ENCODE measurements around the gene ATP5MC2.
"Not testable (repeated sequence)": the region's sequence is repeated elsewhere in the genome, so short reads cannot be mapped to it uniquely, and the experiment has no call there.

Gene ATP5MC2

GRCh38 chr12:53675701-53676607 is at the start of gene ATP5MC2:
Gene ATP5MC2 (minus strand): TSS chr12:53676083. CDS start chr12:53672614, 3,469 bp downstream.
- DNase-seq, result peak; percentile 98

GRCh38 chr12:53722450-53723041 is 46.7 kb upstream of the ATP5MC2 start:
- DNase-seq, result no peak

DNA sequence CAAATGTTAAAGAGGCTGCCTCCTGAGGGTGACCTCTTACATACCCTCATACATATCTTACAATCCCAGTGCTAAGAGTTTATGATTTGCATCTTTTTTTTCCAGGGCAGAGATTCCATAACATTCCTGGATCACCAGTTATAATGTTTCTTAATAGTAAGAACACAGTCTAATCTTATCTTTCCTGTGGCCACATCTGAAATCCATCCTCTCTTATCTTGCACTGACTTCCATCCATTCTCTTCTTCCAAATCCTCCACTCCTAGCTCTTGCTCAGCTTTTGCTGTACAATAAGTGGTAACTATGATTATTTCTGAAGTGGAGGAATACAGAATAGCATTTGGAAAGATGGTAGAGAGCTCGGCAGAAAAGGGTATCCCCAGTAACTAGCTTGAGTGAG is 45.1 kb upstream of the ATP5MC2 start:
- DNase-seq, result no peak

DNA sequence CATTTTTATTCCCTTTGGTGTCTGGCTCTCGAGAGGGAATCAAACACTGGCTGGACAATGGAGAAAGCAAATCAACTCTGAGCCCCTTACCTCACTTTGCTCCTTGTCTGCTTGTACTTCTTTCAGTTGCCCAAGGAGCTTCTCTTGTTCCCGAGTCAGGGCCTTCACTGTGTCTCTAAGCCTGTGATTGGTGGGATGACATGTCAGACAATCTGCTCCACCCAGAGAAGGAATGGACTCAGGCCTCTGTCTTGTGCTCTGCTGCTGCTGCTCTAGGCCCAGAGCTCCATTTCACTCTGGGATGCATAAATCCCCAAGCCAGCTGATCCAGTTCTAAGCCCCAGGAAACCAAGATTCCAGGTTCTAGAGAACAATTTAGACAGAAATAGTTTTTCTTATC is 43.8 kb upstream of the ATP5MC2 start:
- no peak for DNase-seq

GRCh38 chr12:53718567-53718966 is 42.7 kb upstream of the ATP5MC2 start:
- DNase-seq, result not testable (repeated sequence)

DNA sequence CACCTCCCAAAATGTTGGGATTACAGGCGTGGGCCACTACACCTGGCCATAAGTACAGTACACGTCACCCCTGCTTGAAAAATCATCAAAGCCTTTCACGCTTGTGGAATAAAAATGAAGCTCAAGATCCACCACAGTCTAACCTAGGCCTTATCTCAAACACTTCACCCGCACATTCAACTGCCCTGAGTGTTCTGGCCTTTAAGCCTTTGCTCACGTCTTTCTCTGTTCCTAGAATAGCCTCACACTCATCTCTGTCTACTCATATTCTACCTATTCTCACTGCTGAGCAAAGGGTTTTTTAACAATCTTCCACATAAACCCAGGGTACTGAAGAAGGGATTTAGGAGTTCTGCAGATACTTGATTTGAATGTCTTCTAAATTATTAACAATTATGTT is 41.4 kb upstream of the ATP5MC2 start:
- DNase-seq, result no peak

GRCh38 chr12:53714004-53714403 is 38.1 kb upstream of the ATP5MC2 start:
- DNase-seq, result no peak

DNA sequence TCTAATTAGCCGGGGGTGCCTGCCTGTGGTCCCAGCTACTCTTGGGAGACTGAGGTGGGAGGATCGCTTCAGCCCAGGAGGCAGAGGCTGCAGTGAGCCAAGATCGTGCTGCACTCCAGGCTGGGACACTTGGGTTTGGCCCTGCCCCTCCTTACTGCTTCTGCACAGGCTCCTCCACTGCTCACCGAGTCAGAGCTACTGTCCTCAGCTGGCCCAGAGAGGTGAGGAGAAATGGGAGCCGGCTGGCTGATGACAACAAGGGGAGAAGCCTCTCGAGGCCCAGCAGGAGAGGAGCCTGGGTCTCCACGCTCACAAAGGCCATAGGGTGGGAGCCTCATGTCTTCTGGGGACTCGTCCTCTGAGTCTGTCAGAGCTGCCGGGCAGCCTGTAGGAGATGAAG is 37.6 kb upstream of the ATP5MC2 start:
- DNase-seq, result no peak

DNA sequence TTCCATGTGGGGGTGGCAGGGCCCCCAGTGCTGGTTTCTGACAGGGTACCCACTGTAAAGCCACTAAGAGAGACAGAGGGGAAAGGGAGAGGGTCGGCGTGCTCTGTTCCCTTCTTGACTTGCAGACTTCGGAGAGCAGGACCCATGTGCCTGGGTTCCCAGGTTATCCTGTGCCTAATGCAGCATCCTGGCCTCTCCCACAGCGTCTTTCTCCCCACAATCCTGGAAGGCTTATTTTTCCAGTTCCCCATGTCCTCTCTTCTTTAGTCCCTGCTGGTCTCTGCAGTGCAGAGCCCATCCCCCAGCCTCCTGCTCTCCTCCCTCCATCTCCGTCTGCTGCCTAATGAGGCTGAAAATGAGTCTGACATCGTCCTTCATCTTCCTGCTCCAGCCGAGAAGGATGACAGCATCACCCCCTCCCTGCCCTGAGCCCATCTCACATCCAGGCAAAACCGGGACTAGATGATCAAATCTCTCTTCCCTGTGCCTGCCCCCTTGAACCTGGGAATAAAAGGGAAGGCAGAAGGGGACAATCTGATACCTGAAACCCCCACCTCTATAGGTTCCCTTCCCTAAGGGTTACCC is 36.3 kb upstream of the ATP5MC2 start:
- no peak for DNase-seq

GRCh38 chr12:53710091-53710490 is 34.2 kb upstream of the ATP5MC2 start:
- DNase-seq, result no peak

GRCh38 chr12:53709671-53710070 is 33.8 kb upstream of the ATP5MC2 start:
- no peak for DNase-seq

- no peak for DNase-seq
These were observed 30.2 kb upstream of the ATP5MC2 start for GRCh38 chr12:53706080-53706479.

- no peak for DNase-seq
These were observed 27.9 kb upstream of the ATP5MC2 start for GRCh38 chr12:53703756-53704155.

- DNase-seq, result peak; percentile 84
These were observed 25.8 kb upstream of the ATP5MC2 start for GRCh38 chr12:53701518-53702264.

GRCh38 chr12:53700567-53700966 is 24.7 kb upstream of the ATP5MC2 start:
- DNase-seq, result no peak

- DNase-seq, result no peak
These were observed 23.8 kb upstream of the ATP5MC2 start for GRCh38 chr12:53699678-53700025.

GRCh38 chr12:53698948-53699677 is 23.2 kb upstream of the ATP5MC2 start:
- no peak for DNase-seq

GRCh38 chr12:53696655-53697331 is 20.9 kb upstream of the ATP5MC2 start:
- no peak for DNase-seq

GRCh38 chr12:53696285-53696654 is 20.4 kb upstream of the ATP5MC2 start:
- no peak for DNase-seq

DNA sequence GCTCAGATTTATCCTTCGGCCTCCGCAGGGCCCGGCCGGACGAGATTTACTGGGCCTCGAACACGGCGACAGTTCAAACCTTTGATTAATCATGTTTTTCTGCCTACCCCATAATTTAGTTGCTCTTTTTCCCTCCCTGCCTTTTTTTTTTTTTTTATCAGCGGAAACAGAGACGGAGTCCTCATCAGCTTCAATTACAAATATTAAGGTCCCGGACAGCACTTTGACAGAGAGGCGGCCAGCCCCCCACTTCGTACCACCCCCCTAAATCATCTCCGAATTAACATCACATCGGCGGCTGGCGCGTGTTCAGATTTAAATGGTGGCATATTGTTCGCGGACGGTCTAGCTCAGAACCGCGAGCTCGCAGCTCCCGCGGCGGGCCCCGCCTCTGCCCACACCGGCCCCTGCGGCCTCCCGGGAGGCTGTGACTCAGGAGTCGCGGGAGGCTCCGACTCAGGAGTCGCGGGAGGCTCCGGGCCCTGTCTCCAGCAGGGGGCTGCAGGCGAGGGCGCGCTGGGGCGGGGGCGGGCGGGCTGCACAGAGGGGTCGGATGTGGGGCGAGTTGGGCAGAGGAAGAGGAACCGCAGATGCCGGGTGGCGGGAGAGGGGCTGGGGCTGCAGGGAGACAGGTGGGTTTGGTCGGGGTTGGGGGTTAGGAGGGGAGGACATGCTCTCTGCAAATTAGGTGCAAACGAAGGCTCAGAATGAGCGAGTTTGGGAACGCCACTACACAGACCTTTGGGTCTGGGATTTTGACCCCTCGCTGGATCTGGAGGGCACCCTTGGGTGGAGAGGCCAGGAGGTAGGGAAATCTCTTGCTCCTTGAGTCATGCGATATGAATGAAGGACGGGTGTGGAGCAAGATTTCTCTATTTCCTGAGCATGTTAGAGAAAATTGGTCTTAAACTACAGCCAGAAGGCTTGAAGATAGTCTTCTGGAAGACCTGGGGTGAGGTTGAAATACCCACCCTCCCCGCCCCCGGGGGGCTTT is 19.6 kb upstream of the ATP5MC2 start:
- peak; percentile 63 for DNase-seq

DNA sequence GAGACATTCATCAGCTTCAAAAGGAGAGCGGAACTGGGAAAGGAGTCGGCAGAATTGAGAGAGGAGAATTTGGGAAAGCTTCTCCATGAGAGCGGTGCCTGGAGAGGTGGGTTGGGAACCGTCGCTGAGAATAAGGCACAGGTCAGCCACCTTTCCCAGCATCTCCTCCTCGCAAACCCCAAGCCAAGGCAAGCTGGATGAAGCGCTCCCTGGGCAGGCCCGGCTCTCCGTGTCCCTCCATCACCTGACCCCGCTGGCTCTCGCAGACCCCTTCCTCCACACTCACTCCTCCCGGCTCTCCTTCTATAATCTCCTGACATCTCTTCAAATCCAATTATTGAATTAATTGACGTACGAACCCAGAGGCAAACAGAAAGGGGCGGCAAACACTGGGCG is 18.9 kb upstream of the ATP5MC2 start:
- no peak for DNase-seq

Measured in activated CD4-positive, alpha-beta T cell treated with anti-CD3 and anti-CD28 coated beads for 48 hours (primary cell).